ENCODE measurements around the gene PPP6R3.
A peak's percentile ranks its signal among the peaks of the same experiment; 100 is the strongest.
"Not testable (repeated sequence)": the region's sequence is repeated elsewhere in the genome, so short reads cannot be mapped to it uniquely, and the experiment has no call there.

The PPP6R3 gene

DNA sequence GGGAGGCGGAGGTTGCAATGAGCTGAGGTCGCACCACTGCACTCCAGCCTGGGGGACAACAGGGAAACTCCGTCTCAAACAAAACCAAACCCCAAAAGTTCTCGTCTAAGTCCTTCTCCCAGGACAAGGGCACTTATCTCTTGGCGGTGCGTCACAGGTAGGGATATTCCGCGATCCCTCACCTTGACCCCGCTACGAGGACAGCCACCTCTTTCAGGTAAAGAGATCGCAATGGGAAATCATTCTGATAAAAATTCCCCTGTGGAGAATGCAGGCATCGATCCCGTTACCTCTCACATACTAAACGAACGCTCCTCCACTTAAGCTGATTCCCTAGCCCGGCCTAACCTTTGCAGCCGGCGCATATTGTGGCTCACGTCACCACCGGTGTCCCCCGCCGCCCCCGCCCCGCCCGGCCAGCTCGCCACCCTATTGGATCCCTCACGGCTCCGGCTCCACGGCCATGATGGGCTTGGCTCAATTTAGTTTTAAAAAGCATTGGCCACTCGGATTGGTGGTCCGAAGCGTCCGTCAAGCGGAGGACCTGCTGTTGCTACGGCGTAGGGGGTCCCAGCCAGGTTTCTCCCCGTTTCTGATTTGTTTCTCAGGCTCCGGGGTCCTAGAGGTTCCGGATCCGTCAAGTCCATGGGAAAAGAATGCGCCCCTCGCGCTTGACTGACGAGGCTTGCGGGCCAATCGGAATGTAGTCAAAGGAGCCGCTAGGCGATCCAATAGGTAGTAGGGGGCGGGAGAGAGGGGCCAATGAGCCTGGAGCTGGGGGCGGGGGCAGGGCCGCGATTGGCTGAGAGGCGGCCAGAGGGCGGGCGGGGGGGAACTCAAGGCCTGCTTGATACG lies 439 bp upstream of the PPP6R3 start:
- DNase-seq, result peak; percentile 88

DNA sequence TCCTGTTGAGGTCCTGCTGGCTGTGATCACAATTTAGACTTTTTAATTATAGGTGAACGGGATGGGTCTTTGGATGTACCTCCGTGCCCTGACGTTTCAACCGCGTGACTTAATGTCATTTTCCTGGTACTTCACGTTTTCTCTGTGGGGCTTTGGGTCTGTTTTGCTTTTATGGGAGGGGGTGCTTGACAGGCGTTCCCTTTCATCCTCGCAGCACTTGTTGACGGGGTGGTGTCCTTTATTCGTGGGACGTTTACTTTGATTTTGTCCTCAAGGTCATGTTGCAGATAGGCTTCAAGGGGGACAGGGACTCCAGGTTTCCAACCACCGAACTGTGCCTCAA lies 994 bp downstream of the PPP6R3 start:
- DNase-seq, result no peak

DNA sequence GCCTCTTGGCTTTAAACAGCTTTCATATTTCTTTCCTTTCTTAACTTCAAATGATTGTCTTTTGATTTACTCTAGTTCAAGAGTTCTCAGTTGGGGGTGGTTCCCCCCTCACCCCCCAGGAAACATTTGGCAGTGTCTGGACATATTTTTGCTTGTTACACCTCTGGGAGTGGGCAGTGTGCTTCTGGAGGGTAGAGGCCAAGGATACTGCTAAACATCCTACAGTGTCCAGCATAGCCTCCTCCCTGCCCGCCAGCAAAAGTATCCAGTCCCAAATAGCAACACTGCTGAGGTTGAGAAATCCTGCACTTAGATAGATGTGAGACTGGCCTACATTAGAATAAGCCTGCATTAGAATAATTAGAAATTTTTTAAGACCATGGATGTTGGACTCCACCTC lies 3.2 kb downstream of the PPP6R3 start:
- no peak for DNase-seq

DNA sequence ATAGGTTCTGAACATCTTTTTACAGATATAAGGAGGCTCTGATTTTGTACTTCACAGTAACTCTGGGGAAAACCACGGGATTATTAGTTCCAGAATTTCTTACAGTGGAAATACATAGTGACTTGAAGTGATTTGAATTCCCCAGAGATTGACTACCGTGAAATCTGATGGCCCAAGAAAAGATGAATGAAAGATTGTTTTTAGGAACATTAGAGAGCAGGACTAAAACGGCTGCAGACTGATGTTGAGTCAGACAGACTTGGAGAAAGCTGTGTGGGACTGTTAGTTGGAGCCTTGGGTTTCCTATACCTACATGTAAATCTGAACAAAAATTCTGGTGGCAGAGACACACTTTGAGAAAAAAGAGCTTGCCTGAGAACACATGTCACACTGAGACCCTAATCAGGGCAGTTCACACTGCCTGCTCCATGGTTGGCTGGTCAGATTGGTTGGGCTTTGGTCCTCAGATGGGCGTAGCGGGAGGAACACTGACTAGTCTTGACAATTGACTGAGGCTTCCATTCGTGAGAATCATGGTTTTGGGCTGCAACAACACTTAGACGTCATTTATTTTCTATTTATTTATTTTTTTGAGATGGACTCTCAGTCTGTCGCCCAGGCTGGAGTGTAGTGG lies 6.8 kb downstream of the PPP6R3 start:
- DNase-seq, result no peak

GRCh38 chr11:68468217-68468828 lies 7.8 kb downstream of the PPP6R3 start:
- no peak for DNase-seq

GRCh38 chr11:68469122-68469521 lies 8.6 kb downstream of the PPP6R3 start:
- DNase-seq, result no peak

GRCh38 chr11:68469642-68470041 lies 9.1 kb downstream of the PPP6R3 start:
- no peak for DNase-seq

DNA sequence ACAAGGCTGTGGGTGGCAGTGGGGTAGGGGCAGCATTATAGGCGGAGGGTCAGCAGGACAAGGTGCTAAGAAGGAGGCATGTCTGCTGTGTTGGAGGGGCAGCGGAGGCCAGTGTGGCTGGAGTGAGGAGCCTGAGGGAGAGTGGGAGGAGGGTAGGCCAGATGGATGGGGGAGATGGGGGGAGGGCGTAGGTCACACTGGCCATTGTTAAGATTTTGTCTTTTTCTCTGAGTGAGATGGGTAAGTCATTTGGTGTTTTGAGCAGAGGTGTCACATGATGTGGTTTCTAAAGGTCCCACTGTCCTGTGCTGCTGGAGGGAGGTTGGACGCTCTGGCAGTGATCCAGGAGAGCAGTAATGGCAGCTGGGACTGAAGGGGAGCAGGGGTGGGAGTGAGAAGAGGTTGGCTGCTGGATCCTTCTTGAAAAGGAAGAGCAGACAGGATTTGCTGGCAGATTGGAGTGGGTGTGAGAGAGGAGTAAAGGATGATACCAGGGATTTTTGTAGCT lies 9.8 kb downstream of the PPP6R3 start:
- no peak for DNase-seq

DNA sequence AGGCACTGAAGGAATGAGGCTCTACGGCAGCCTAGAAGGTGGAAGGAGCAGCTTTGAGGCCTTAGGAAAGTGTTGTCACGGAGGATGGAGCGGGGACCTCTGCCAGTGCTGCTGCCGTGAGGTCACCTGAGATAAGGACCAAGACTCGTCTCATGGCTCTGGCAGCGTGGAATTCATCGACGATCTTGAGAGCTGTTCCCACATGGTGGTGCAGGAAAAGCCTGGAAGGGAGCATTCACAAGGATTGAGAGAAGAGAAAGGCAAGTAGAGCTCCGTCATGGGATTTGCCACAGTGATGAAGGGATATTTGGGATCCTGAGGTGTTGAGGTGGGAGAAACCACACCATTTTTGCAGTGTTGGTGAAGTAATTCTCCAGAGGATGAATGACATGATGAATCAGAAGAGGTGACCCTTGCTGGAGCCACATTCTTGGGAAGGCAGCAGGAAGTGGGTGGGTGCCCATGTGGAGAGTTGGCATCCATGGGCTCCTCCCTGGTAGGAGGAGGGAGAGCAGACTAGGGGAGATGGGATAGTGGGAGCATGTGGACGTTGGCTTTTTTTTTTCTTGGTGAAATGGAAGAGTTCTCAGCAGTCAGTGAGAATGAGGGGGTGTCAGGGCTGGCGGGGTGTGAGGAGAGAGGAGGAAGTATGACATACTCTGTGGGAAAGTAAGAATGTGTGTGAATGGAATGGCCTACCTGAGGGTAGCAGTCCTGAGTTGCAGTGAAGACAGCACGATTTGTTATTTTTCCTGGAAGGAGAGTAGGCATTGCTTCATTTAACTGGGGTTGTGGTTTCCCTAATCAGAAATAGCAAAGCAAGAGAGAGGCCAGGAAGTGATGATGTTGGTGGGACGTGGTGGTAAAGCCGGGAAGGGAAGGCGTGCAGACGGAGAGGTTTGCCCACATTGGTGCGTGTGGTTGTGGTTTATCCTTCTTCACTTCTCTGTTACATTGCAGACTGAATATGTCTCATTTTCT lies 11.1 kb downstream of the PPP6R3 start:
- DNase-seq, result no peak

GRCh38 chr11:68472778-68473177 lies 12.2 kb downstream of the PPP6R3 start:
- no peak for DNase-seq

GRCh38 chr11:68473693-68474092 lies 13.1 kb downstream of the PPP6R3 start:
- DNase-seq, result no peak

- DNase-seq, result not testable (repeated sequence)
These were observed 15.1 kb downstream of the PPP6R3 start for GRCh38 chr11:68475626-68476025.

- no peak for DNase-seq
These were observed 18.8 kb downstream of the PPP6R3 start for GRCh38 chr11:68479390-68479789.

- DNase-seq, result no peak
These were observed 19.6 kb downstream of the PPP6R3 start for GRCh38 chr11:68480193-68480592.

- no peak for DNase-seq
These were observed 20.4 kb downstream of the PPP6R3 start for GRCh38 chr11:68480852-68481510.

DNA sequence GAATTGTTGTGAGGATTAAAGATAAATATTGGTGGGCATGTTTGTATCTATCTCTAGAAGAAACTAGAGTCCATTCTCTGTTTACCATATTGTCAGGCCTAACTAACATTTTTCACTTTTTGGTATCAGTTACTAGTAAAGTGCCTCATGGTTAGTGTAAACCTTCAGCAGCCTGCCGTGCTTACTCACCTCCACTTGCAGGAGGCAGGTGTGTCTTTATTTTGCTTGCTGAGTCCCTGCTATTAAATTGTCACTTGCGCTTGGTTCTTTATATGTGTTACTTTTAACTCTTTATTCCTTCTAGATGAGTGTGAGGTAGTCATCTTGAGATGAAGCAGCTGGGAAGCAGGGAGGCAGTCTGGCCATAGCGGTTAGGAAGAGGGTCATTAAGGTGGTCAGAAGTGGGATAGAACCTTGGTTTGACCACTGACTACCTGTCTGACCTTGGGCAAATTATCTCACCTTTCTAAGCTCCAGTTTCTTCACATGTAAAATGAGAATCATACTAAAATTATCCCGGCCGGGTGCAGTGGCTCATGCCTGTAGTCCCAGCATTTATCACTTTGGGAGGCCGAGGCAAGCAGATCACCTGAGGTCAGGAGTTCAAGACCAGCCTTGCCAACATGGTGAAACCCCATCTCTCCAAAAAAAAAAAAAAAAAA lies 21.2 kb downstream of the PPP6R3 start:
- DNase-seq, result no peak

DNA sequence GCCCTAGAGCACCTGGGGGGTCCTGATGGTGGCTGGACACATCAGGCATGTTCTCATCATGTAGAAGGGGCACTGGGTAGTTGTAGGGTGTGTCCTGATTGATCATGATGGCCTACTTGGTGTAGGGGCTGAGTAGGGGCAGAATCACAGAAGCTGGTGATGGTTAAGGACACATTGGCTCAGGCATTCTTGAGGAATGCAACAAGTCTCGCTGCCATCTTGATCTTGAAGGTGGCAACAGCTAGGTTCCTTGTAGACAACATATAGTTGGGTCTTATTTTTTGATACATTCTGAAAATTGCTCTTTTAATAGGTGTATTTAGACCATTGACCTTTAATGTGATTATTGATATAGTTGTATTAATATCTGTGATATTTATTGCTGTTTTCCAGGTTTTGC lies 28.1 kb downstream of the PPP6R3 start:
- no peak for DNase-seq

GRCh38 chr11:68495220-68495729 lies 34.7 kb downstream of the PPP6R3 start:
- no peak for DNase-seq

- DNase-seq, result no peak
These were observed 35.3 kb downstream of the PPP6R3 start for GRCh38 chr11:68495872-68496271.

GRCh38 chr11:68497761-68498160 lies 37.2 kb downstream of the PPP6R3 start:
- no peak for DNase-seq

GRCh38 chr11:68498321-68498720 lies 37.8 kb downstream of the PPP6R3 start:
- DNase-seq, result no peak
